HG03442 (cell line): ENCODE data around the gene PHF23.
"Not testable (repeated sequence)": the region's sequence is repeated elsewhere in the genome, so short reads cannot be mapped to it uniquely, and the experiment has no call there.

Experiments
- ATAC-seq: cut with Tn5 transposase; IDR thresholded peaks from one replicate; pipeline ENCODE4 v1.9.1; 2021; ENCODE audit warnings: mild to moderate bottlenecking, moderate library complexity; ENCODE audit not compliant: unreplicated experiment

Gene PHF23

DNA sequence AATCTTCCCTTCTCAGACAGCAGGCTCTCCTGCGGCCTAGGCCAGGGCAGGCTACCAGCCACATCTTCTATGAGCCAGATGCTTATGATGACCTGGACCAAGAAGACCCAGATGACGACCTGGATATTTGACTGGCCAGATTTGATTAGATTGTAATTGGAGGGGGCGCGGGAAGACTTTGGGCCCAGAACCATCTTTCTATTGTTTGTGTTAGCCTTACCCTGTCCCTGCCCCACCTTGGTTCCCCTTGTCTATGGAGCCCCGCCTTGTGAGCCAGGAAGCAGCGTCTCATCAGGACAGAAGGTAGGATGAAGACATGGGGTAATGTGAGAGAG lies 20.3 kb upstream of the PHF23 start:
- no peak for ATAC-seq

DNA sequence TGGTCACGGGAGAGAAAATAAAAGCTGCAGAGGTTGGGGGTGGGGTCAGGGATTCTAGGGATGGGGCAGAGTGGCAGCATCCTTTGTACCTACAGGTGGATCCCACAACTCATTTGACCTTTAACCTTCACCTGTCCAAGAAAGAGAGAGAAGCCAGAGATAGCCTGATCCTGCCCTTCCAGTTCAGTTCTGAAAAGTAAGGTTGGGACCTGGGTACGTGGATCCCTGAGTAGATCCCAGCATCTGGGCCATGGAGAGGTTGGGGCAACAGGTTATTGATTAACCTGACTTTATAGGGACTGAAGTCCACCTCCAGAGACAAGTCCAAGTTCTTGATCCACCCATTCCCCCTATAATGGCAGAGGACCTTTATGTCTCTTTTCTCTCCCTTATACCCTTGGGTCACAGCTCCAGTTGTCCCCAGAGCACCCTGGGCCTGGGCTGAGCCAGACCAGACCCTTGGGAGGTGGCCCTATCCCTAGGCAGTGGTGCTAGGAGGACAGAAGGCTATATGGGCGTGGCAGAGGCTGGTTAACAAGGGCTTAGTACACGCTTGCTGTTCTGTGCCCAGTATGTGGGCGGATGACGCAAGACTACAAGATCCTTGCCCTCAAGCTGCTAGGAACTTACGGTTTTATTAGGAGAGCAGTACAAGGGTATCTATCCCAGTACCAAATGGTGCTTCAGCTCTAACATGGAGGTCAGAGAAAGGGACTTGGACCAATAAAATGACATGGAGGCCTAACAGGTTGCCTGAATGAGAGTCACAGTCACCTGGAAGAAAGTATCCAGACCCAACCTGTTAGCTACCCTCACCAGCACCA lies 19.7 kb upstream of the PHF23 start:
- no peak for ATAC-seq

DNA sequence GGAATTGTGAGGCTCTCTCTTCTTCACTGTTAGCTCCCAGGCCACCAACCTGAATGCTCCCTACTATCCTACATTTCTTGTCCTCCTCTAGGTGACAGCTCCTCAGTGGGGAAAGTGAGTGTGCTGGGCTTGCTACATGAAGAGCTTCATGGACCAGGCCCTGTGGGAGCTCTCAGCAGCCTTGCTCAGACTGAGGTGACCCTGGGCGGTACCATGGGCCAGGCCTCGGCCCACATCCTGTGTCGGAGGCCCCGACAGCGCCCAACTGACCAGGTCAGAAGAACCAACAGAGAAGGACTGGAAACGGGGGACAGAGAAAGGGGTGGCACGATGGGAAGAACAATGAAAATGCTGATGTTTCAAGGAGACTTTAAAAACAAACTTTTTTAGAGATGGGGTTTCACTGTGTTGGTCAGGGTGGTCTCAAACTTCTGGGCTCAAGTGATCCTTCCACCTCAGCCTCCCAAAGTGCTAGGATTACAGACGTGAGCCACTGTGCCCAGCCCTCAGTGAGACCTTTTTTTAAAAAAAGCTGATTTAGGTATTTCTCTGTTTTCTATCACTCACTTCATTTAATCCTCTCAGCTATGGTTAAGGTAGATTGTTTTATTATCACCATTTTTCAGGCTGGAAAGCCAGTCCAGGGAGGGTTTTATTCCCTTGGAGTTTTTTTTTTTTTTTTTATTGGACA lies 17.7 kb upstream of the PHF23 start:
- no peak for ATAC-seq

GRCh38 chr17:7254511-7254910 lies 15.3 kb upstream of the PHF23 start:
- ATAC-seq = no peak

- ATAC-seq = no peak
Observed at GRCh38 chr17:7253082-7253481, 13.8 kb upstream of the PHF23 start.

DNA sequence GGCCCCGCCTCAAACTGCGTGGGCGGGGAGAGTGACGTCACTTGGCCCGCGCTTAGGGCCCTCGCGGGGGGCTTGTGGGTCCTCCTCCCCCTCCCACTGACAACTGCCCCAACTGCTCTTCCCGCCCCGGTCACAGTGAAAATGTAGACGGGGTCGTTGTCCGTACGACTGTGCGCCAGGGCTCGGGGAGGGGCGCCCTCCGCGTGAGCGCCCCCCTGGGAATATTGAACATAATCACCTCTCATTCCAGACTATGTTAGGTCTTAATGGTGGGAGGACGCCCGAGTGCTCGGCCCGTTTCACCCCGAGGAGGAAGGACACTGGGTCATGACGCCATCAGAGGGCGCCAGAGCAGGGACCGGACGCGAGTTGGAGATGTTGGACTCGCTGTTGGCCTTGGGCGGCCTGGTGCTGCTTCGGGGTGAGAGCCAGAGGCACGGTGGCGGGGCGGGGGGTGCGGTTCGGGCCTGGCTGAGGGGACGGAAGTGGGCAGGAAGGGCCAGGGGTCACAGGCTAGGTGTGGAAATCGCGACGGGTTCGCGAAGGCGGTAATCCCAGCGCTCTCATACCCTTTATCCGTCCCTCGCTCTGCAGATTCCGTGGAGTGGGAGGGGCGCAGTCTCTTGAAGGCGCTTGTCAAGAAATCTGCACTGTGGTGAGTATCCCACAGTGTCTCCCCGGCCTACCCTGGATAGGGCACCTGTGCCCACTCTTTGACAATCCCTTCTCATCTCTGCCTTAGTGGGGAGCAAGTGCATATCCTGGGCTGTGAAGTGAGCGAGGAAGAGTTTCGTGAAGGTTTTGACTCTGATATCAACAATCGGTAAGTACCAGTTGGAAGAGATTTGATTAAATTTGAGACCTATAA lies 13.2 kb upstream of the PHF23 start, which contains the start of gene ELP5:
Gene ELP5, plus strand, starts transcription at position 40 of the 868 bp plus-strand sequence. Its CDS starts 336 bp downstream, at position 376.
- peak; percentile 57 for ATAC-seq

DNA sequence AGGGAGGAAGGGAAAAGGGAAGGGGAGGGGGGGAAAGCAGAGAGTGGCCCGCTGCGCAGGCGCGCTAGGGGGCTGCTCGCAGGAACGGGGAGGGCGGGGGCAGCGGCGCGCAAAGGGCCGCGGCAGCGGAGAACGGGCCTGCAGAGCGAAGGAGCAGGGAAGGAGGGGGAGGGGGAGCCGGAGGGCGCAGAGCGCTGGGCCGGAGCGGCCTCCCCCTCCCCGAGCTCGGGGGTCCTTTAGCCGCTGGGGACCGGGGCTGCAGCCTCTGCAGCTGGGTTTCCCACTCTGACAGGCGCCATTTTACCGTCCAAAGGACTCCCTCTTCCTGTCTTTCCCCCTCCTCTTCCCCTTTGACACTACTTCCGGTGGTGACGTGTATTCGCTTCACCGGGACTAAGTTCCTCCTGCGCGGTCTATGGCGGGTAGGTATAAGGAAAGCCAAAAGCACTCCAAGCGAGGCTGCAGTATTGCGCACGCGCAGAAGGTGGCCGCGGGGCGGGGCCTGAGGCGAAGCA lies 12.5 kb upstream of the PHF23 start, which contains the start of gene CTDNEP1:
Gene CTDNEP1, minus strand, starts transcription at position 74 of the 515 bp plus-strand sequence. CDS start 438 bp downstream, outside the sequence.
- ATAC-seq = peak; percentile 73

GRCh38 chr17:7250695-7251627 lies 11.7 kb upstream of the PHF23 start:
- ATAC-seq = no peak

DNA sequence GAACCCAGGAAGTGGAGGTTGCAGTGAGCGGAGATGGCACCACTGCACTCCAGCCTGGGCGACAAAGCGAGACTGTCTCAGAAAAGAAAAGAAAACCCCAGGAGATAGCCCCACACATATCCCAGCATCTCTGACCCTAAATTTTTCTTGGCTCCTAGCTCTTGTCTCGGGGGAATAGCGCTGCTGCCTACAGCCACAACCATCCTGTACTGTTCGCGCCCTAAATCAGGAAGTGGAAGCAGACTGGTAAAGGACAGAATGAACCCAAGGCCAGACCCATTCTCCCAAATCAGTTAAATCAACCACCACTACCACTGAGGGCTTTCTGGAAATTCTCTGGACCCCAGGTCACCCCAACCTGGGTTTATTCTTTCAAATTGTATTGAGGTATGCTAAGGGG lies 10.6 kb upstream of the PHF23 start:
- no peak for ATAC-seq

DNA sequence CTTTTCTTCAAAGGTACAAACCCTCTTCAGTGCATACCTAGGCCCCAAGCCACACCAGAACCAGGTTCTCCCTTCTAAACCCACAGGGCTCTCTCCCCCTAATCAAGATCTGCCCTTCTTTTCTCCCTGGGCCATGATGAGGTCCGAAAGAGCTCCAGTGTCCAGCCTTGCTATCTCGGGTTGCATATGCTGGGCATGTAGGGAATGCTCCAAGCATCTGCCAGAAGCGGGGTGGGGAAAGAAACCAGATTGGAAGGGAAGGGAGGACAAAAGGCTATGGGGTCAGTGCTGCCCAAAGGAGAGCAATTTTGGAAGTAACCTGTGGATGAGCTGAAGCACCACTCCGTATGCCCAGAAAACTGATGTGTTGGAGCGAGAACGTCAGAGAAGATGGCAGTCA lies 10.0 kb upstream of the PHF23 start:
- no peak for ATAC-seq

DNA sequence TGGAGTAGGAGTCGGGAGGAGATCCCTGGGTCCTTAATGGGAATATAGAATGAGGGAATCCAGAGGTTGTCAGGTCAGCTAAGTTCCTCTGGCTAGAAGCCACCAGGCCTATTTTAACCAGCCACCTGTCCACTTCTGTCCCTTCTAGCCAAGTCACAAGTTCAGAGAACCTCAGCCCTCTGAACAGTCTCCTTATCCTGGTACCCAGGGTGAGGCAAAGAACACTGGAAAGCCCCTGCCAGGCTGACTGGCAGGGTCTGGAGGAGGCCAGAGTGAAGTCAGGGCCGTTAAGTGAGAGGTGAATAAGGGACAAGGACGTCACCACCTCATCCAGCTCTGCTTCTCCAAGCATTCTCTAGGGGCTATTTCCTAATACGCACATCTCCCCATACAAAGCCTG lies 9.5 kb upstream of the PHF23 start:
- ATAC-seq = no peak

- no peak for ATAC-seq
Observed at GRCh38 chr17:7246779-7247178, 7.5 kb upstream of the PHF23 start.

DNA sequence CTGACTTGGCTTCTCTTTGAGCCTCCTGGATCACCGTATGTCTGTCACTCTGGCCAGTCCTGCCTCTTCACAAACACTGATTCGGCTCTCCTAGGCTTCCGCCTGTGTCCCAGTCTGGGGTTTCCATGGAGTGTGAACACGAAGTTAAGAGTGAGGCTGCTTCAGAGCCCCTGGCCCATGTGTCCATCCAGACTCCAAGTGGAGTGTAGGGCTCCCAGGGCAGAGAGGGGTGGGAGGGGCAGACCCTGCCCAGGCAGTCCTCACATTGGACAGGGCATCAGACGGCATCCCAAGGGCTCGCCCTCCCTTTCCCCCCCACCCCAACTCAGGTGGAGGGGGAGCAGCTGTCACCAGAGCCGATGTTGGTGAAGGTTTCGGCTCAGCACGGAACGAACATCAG lies 4.6 kb upstream of the PHF23 start:
- not testable (repeated sequence) for ATAC-seq

DNA sequence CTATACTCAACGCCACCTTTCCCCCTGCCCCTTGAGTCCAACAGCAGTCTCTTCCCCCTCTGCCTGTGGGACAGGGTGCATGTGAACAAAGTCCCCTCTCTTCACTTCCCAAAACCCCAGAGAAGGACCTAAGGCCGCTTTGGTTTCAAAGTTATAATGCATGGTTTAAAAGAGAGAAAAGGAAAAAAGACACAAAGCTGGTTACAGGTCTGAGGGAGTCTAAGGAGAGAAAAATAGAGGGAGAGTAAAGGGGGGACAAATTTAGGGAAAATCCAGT lies 4.1 kb upstream of the PHF23 start:
- no peak for ATAC-seq

GRCh38 chr17:7242717-7243452 lies 3.6 kb upstream of the PHF23 start:
- ATAC-seq = peak; percentile 35

- peak; percentile 34 for ATAC-seq
Observed at GRCh38 chr17:7241783-7242716, 2.8 kb upstream of the PHF23 start, which contains the start of gene GABARAP. Gene GABARAP (minus strand): TSS chr17:7242449. CDS start chr17:7242330, 119 bp downstream.

- ATAC-seq = no peak
Observed at GRCh38 chr17:7241090-7241733, 2.0 kb upstream of the PHF23 start.

DNA sequence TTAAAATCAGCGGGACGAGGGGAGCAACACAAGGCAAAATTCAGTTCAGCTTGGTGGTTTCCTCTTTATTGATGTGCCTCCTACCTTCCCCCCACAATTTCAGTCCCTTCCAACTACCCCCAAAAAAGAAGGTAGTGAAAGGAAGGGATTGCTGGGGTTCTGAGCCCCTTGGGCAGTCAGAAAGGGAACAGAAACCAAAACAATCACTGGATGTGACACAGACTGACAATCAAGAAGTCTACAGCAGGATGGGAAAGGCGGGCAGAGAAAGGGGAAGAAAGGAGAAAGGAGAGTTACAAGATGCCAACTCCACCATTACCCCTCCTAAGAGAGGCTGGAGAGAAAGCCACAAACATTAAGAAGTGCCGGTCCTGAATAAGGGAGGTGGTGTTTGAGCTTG lies 1.1 kb upstream of the PHF23 start:
- no peak for ATAC-seq
